AG09309 (cell line): ENCODE results near the gene MS4A3.

Source experiments
- DNase-seq: peaks from one replicate; pipeline ENCODE4 v3.0.0-alpha.2; 2010; ENCODE audit warnings: low read depth
- H3K4me3 ChIP-seq: 2 replicates; pipeline ENCODE4 v1.5.1; 2011; ENCODE audit warnings: mild to moderate bottlenecking, low read depth, low read length, moderate library complexity; ENCODE audit not compliant: control insufficient read depth
- CTCF ChIP-seq: IDR thresholded peaks from 2 replicates; pipeline ENCODE4 v1.5.1; 2011; ENCODE audit warnings: mild to moderate bottlenecking, low read depth, low read length, inconsistent platforms; ENCODE audit not compliant: insufficient read depth, control insufficient read depth; ENCODE audit errors: missing control alignments

The MS4A3 gene

GRCh38 chr11:60111793-60112192 is 55.3 kb downstream of the MS4A3 start:
- no peak overlapping the region for H3K4me3 ChIP-seq
- no peak for DNase-seq
- TF ChIP-seq CTCF: no peak

GRCh38 chr11:60116996-60117790 is 60.7 kb downstream of the MS4A3 start:
- no peak overlapping the region for H3K4me3 ChIP-seq
- DNase-seq: no peak
- no peak for TF ChIP-seq CTCF

- no peak for DNase-seq
Observed at GRCh38 chr11:60118338-60118737, 61.9 kb downstream of the MS4A3 start.

GRCh38 chr11:60119710-60120109 is 63.2 kb downstream of the MS4A3 start:
- H3K4me3 ChIP-seq: no peak overlapping the region
- no peak for DNase-seq
- TF ChIP-seq CTCF: no peak

More at GRCh38 chr11:60118338-60118737, 61.9 kb downstream of the MS4A3 start:
- no peak overlapping the region for H3K4me3 ChIP-seq
- no peak for TF ChIP-seq CTCF
